HG02798 (cell line): ENCODE measurements around the gene ENTR1.

Source experiments
- ATAC-seq: cut with Tn5 transposase; IDR thresholded peaks from one replicate; pipeline ENCODE4 v1.9.1; 2021; ENCODE audit warnings: mild to moderate bottlenecking; ENCODE audit not compliant: unreplicated experiment, poor library complexity

Gene ENTR1

DNA sequence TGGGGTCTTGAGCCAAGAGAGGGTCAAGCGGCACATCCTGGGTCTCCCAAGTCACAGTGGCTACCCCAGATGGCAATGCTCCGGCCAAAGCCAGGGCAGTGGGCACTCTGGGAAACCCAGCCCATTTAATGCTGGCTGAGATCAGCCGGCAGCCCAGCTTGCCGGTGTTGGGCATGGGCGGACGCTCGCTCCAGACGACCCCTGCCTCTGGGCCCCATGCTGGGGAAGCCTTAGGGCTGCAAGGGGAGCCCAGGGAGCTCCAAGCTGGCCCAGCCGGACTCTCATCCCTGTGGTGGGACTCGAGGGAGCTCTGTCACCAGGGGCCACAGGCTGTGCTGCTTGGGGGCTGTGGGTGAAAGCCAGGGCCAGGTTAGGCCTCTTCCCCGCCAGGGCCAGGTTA, 31.0 kb downstream of the ENTR1 start:
- ATAC-seq = no peak

DNA sequence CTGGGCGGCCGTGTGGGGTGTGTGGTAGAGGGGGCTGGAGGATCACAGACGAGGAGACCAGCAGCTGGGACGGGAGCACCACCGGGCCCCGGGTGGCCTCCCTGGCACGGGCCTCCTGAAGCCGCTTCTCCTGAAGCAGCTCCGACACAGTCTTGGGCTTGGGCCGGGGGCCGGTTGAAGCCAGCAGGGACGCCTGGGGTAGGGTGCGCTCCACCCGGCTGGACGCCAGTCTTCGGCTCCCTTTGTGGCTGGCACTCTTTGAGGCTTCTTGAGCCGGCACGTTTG, 31.5 kb downstream of the ENTR1 start:
- no peak for ATAC-seq

DNA sequence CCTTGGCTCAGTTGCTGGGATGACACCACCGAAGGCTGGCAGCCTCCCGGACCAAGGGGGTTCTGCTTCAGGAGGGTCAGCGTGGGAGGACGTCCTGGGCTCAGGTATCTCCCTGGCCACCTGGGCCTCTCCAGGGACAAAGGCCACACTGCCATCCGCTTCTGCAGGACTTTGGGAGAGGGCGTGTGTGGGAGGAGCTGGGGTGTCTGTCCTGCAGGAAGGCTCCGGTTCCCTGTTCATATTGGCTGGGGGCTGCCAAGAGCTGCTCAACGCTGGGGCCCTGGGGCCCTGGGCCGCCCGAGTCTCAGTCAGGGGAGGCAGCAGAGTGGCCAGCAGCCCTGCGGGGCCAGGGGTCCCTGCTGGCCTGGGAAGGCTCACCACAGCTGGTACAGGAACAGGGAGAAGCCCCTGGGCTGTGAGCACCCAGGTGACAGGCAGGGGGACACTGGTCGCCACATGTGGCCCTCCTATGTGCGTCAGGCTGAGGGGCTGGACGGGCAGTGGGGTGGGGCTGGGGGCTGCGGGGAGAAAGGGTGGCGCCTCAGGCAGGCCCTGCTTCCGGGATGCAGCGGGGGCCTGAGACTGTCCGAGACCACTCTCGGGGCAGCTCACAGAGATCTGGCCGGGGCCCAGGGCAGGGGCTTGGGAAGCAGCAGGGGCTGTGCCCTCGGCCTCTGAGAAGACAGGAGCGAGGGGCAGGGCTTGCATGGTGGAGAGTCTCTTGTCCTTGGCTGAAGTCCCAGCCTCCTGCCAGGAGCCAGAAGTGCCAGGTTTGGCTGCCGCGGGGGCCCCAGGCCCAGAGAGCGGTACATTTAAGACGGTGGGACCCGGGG, 32.0 kb downstream of the ENTR1 start:
- ATAC-seq = no peak

DNA sequence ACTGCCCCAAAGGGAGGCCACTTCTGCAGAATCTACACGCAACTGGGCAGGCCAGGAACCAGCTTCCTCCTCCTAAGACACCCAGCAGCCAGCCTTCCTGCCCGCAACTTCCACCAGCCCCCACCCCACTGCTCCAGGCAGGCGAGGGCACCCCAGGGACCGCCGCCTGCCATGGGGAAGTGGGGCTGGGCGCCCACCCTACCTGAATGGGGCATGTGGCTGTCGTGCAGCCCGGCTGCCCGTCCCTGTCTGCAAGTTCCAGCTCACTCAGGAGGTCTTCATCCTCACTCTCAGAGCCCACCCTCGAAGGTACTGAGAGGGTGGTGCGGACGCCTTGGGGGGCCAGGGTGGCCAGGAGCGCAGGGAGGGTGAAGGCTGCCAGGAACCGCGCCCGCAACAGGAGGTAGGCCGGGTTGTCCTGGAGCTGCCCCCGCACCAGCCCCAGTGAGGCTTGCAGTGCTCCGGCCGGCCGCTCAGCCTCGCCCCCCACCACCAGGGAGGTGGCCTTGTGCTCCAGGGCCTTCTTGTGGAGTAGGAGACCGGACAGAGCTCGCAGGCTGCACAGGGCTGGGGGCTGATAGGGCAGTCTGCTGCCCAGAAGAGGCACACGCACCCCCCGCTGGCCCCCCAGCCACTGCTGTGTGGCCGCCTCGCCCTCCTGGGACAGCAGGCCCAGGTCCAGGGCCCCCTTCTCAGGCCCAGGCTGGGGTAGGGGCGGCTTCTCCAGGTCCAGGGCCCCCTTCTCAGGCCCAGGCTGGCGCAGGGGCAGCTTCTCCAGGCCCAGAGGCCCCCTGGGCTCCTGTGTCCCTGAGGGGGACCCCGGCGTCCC, 32.9 kb downstream of the ENTR1 start:
- ATAC-seq = no peak

DNA sequence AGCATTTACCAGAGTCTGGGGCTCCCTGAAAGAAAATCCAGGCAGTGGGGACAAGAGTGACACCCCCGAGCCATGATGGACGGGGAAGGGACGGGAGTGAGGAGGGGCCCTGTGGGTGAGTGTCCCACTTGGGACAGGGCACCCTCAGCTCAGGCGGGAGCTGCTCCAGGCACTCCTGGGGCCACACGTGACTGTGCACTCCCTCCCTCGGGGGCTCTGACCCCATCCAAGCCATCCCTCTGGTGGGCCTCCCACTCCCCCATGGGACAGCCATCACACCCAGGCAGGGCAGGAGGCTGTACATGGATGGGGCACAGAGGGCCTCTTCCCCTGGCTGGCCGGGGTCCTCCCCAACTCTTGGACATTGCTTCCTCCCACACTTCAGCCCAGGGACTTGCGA, 34.0 kb downstream of the ENTR1 start:
- no peak for ATAC-seq

DNA sequence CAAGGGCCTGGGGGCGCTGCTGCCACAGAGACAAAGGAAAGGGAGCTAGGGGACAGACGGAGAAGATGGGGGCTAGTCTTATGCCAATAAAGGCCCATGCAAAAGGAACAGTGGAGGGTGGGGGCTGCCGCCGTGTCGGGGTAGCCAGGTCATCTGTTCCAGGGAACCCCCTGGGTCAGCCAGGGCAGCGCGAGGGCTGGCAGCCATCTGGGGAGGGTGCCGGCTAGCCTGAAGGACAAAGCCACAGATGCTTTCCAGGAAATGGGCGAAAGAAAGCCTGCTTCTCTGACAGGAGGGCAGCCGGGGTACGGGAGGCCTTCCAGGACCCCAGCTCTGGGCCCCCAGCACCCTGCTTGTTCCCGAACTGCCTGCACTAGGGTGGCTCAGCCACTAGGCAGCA, 35.3 kb downstream of the ENTR1 start:
- ATAC-seq = no peak

DNA sequence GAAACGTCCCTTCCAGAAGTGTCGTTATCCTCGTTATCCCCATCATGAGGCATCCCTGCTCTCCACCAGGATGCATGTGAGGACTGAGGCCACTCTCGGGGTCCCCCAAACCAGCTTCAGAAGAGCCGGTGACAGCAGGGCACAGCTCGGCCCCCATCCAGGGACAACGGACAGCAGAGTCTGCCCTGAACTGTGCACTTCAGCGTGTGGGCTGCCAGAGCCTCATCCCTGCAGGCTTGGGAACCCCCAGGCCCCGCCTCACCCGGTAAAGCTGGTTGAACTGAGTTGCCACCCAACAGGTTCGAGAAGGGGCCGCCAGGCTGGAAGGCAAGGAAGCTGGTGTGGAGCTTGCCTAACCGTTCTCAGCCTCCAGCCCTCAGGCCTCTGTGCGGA, 36.2 kb downstream of the ENTR1 start:
- ATAC-seq = no peak

DNA sequence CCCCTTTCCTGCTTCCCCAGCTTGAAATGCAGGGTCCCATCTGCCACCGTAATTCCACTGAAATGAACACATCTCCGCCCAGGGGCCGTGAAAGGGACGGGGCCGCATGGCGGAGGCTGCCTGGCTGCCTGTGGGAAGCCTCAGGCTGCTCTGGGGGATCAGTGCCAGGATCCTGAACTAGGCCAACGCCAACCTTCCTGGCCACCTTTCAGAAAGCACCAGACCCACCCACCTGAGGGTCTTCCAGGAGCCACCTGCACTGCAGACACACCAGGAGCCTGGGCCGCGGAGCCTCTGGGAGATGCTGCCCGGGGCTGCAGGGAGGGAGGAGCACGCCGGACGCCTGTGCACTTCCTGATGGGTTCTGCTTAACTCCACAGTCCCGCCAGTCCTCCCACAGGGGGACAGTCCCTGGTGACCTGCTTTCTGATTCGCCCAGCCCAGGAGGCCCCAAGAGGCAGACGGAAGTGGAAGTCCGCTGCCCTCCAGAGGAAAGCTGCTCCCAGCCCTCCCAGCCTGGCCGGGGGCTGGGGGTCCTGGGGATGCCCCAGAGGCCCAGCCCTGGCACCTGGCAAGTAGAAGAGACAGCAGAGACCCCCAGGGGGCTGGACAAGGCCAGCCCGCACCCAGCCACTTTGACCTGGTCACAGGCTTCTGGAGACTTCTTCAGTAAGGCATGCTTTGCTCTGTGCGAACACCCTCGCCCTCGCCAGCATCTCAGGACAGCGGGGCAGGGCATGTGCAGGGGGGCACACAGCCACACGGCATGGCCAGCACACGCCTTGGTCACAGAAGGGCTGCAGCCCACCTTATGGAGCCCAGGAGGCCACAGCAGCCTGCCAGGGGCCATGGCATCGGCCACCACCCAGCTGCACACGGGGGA, 36.9 kb downstream of the ENTR1 start, which contains the start of gene CARD9:
Gene CARD9 (minus strand): TSS at position 370 of the 883 bp plus-strand sequence. CDS start 1,591 bp downstream, outside the sequence.
- no peak for ATAC-seq

DNA sequence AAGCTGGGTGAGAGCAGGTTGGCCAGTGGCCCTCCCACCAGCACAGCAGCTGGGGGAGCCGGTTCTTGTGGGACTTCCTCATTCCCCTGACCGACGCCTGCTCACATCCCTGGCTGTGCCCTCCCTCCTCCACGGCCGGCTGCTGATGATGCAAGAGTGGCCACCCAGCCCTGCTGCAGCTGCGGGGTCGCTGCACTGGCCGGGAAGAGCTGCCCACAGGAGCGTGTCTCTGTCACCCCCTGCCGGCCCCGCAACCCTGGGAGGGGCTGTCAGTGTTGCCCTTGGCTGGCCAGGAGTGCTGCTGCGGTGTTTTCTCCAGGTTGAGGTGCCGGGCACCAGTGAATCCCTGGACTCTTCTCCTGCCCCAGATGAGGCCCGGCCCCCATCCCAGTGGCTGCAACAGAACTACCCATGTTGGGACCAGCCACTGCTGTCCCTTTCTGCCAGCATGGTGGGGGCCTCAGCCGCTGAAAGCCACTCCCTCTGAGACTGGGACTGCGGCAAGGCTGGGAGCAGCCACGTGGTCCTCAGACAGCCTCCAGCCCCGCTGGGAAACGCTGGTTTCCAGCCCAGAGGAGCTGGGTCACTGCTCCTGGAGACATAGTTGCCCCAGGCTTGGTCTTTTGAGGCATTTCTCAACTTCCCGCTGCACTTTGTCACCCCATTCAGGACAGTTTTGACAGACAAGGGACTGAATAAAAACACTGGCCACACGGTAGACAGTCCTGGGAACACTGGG, 37.7 kb downstream of the ENTR1 start:
- ATAC-seq = no peak

DNA sequence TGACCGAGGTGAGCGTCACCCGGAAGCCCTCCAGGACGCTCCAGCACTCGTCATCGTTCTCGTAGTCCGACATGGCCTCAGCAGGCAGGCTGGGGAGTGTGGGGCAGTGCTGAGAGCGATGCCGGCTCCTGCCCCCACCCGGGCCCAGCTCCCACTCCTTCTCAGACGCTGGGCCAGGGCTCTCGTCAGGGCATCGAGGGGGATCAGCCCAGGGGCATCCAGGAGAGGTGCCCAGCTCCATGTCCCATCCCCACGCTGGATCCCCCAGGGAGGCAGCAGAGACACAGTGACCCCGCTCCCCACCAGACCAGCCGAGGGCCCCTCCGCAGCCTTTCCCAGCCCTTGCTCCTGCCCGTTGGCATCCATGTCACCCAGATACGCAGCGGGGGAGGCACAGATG, 38.4 kb downstream of the ENTR1 start:
- no peak for ATAC-seq

DNA sequence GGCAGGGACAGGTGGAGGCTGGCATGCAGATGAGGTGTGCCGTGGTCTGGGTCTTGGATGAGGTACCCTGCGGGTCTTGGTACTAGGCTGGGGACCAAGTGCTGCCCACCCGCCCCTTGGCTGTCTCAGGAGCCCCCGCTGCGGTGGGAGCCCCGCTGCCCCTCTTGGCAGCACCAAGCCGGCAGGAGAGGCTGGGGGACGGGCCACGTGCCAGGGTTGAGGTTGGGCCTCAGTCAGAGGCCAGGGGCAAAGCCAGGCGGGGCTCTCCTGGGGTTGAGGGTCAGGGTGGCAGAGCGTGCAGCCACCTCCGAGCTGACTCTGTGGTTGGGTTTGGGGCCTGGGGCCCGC, 38.9 kb downstream of the ENTR1 start:
- no peak for ATAC-seq

DNA sequence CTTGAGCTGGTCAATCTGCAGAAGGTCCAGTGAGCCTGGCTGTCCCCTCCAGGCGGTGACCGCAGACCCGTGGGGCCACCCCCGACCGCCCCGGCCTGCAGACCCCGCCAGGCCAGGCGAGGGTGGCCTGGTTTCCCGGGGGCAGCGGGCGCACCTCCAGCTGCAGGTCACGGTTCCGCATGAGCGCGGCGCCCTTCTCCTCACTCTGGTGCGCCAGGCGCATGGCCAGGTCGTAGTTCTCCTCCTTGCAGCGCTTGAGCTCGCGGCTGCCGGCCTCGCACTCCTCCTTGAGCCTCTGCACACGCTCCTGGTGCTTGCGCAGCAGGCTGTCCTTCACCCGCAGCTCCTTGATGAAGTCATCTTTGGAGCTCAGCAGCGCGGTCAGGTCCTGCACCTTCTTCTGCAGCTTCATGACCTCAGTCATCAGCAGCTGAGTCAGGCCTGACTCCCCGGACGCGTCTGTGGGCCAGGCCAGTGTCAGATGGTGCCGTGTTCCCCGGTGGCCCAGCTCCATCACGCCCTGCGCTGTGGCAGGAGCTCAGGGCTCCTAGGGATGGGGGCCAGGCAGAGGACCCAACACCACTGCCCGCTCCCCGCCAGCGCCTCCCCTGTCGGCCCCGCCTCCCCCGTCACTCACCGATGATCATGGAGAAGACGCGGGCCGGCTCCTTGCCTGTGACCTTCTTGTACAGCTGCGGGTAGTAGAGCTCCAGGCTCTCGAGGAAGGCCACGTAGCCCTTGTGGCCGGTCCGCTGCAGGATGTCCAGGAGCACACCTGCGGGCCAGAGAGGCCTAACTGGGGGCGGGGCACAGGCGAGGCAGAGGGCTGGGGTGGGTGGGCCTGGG, 39.5 kb downstream of the ENTR1 start:
- ATAC-seq = no peak

DNA sequence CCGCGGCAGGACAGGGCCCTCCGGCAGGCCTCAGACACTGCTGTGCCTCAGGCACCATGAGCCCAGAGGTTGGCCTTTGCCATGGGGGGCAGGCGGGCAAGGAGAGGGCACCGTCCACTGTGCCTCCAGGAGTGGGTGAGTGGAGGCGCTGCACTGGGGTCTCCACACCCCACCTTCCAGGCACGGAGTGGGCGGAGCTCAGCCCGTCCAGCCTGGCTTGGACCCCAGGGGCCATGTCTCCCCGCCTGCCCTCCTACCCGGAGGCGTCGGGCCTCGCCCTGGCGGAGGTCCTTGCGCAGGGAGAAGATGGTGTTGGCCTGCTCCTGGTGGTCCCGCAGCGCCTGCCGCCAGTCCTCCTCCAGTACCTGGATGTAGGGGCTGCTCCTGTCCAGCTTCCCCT, 40.4 kb downstream of the ENTR1 start:
- no peak for ATAC-seq

DNA sequence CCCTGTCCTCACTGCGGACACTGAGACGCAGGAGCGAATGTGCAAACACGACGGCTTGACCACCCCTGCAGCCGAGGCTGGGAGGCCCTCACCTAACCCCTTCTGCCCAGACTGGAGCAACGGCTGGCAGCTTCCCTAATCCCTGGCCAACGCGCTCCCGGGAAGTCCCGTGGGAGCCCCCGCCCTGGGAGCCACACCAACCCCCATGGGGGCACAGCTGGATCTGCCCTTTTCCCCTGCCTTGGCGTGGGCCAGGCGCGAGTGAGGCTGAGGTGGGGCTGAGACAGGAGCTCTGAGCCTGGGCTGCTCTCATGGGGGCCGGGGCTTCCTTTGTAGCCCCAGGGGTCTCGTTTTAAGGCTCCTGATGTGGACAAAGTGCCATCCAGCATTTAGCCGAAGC, 42.2 kb downstream of the ENTR1 start:
- no peak for ATAC-seq

DNA sequence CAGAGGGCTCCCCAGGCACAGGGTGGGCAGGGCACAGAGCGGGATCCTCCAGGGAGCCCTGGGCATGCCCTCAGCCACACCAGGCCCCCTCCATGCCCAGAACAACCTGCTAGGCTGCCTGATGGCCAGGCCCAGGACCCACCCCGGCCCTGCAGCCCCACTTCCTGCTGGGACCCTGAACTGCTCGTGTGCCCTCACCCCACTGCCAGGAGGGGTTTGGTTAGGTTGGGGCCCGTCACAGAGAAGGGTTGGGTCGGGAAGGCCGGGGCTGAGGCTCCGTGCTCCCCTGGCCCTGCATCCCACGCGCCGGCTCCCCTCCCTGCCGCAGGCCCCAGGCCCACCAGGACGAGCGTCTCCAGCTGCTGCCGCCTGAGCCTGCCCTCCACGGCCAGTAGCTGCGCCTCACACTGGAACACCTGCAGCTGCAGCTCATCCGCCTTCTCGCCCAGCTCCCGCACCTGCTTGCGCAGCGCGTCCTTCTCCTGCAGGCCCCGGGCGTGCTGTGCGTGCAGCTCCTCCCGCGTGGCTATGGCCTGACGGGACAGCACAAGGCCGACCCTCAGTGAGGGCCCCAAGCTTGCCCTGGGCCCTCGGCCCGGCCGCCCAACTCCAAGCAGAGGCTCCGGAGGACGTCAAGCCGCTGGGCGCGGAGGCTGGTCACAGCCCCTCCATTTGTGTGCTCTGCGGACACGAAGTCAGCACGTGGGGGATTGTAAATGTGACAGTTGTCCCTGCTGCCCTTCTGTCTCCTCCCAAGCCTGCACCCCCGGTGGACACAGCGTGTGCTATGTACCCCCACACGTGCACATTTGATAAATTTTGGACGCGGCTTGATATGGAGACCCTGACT, 42.9 kb downstream of the ENTR1 start:
- ATAC-seq = no peak

DNA sequence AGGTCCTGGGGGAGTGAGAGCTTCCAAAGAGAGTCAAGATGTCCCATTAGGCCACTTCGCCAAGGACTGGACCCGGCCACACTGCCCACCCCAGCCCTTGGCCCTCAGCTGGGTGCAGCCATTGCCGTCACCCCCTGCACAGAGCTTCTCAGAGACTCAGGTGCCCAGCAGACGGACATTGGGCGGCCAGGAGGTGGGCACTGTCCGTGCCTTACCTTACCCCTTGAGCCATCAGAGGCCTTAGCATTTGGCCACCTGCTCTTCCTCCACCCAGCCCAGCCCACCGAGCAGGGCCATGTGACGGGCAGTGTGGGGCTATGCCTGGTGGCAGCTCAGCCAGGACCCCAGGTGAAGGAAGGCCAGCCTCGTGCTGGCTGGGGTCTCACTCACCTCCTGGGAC, 43.6 kb downstream of the ENTR1 start:
- ATAC-seq = no peak

DNA sequence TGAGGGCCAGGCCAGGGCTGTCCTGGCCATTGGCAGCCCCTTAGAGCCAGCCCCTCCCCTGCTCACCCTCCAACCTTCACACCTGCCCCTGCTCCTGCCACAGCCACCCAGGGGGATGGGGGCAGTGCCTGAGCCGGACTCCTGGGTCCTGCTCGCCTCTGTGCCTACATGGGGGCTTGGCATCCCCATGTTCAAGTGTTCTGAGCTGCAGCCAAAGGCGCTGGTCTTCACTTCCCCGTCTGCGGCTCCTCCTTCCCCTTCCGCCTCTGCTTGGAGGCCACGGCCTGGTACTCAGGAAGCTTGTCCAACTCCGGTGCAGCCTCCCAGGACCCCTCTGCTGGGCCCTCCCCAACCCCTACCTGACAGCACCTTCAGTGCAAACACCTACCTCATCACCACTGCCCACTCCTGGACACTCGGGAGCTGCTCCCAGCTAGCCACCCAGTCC, 44.6 kb downstream of the ENTR1 start:
- no peak for ATAC-seq
